ENCODE measurements around the gene COQ10B. TPM values are rescaled to one million over a fixed set of nuclear protein-coding genes. Genes with fewer than 3 reads are reported as not detected.
A peak's percentile ranks its signal among the peaks of the same experiment; 100 is the strongest.

The COQ10B gene
- polyA plus RNA-seq, 1 donor: 9.0 TPM

GRCh38 chr2:197502685-197503084 is 49.3 kb downstream of the COQ10B start:
- DNase-seq: no peak

- DNase-seq: no peak
Measured at GRCh38 chr2:197504000-197504399, 50.6 kb downstream of the COQ10B start.

- DNase-seq: no peak
Measured at GRCh38 chr2:197504512-197504911, 51.2 kb downstream of the COQ10B start.

- no peak for DNase-seq
Measured at GRCh38 chr2:197506658-197507057, 53.3 kb downstream of the COQ10B start.

GRCh38 chr2:197513915-197514314 is 60.6 kb downstream of the COQ10B start:
- DNase-seq: no peak

- DNase-seq: no peak
Measured at GRCh38 chr2:197514754-197515153, 61.4 kb downstream of the COQ10B start.

- no peak for DNase-seq
Measured at GRCh38 chr2:197515315-197515738, 62.0 kb downstream of the COQ10B start.

- DNase-seq: peak; percentile 96
Measured at GRCh38 chr2:197515739-197516392, 62.5 kb downstream of the COQ10B start, which contains the start of gene MOB4. MOB4 (plus strand) TSS chr2:197516066; CDS start chr2:197516087, 21 bp downstream.

- no peak for DNase-seq
Measured at GRCh38 chr2:197516393-197516761, 63.0 kb downstream of the COQ10B start.

GRCh38 chr2:197517150-197517549 is 63.8 kb downstream of the COQ10B start:
- DNase-seq: no peak

Other genes starting within 250 kb of the COQ10B start
- gene ANKRD44, start 142.8 kb upstream of the COQ10B start, polyA plus RNA-seq (ENCODE audit: insufficient read length): 20.7 TPM
- gene SF3B1, start 18.5 kb upstream of the COQ10B start, polyA plus RNA-seq (ENCODE audit: insufficient read length): 250 TPM
- 221 TPM for gene HSPD1, start 46.3 kb downstream of the COQ10B start, polyA plus RNA-seq (ENCODE audit: insufficient read length)
- 100 TPM for gene HSPE1, start 46.8 kb downstream of the COQ10B start, polyA plus RNA-seq (ENCODE audit: insufficient read length)
- gene MOB4, start 62.5 kb downstream of the COQ10B start, polyA plus RNA-seq (ENCODE audit: insufficient read length): 33.4 TPM
- 13.2 TPM for gene RFTN2, start 222.0 kb downstream of the COQ10B start, polyA plus RNA-seq (ENCODE audit: insufficient read length)

All from hindlimb muscle (tissue), 1 donor.